Measurements from ENCODE around the gene SSTR4.

GRCh38 chr20:23079016-23079351 is 43.9 kb downstream of the SSTR4 start:
- TF ChIP-seq POLR2A (IDR thresholded peaks at IDR 0.05; ENCODE audit: low read depth, low read length) (no peak), POLR2AphosphoS5 (IDR thresholded peaks at IDR 0.05; ENCODE audit: low read depth, low read length) (no peak), TAF1 (IDR thresholded peaks at IDR 0.05; ENCODE audit: low read depth, low read length) (no peak), POU2F2 (IDR thresholded peaks at IDR 0.05; ENCODE audit: low read depth, low read length) (no peak), PAX5 (IDR thresholded peaks at IDR 0.05; ENCODE audit: insufficient read depth, low read length, severe bottlenecking) (no peak), SPI1 (IDR thresholded peaks at IDR 0.05; ENCODE audit: low read depth, low read length) (no peak)
